Uterus (tissue), 2 donors: ENCODE results near the gene CIITA.

ENCODE experiments used
- POLR2A ChIP-seq, 2 donors: fragments of 450-650 bp; IDR thresholded peaks; one replicate each; pipeline ENCODE4 v1.6.1; 2016; ENCODE audit warnings: antibody characterized with exemption in 2 of 2, mild to moderate bottlenecking in 1 of 2, moderate library complexity in 1 of 2
- TF ChIP-seq, protein P1 (sequence below), 4 experiments: fragments of 200-600 bp in 2 of 4; fragments of 450-650 bp in 2 of 4; sonication (generic) in 2 of 4; IDR thresholded peaks; one replicate each; pipeline ENCODE4 v1.5.1; 2016 to 2019; ENCODE audit warnings: antibody characterized with exemption in 4 of 4, mild to moderate bottlenecking in 2 of 4, moderate library complexity in 1 of 4

DNA sequence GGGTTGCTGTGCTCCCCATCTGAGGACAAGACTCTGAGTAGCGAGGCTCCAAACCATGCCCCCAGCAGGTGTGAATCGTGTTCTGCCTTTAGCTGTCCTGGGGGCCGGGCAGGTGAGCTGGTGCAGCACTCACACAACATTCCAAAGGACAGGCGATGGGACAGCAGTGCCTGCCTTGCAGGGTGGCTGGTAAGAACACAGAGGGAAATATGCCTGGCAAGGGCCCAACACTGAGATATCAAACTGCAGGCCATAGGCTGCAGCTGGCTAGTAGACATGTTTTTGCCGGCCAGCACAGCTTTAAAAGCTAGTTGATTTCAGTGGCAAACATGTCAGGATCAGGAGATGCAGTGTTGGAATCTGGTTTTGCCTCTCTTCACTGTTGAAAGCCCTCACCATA lies 91.0 kb downstream of the CIITA start:
- TF ChIP-seq, protein P1, sequence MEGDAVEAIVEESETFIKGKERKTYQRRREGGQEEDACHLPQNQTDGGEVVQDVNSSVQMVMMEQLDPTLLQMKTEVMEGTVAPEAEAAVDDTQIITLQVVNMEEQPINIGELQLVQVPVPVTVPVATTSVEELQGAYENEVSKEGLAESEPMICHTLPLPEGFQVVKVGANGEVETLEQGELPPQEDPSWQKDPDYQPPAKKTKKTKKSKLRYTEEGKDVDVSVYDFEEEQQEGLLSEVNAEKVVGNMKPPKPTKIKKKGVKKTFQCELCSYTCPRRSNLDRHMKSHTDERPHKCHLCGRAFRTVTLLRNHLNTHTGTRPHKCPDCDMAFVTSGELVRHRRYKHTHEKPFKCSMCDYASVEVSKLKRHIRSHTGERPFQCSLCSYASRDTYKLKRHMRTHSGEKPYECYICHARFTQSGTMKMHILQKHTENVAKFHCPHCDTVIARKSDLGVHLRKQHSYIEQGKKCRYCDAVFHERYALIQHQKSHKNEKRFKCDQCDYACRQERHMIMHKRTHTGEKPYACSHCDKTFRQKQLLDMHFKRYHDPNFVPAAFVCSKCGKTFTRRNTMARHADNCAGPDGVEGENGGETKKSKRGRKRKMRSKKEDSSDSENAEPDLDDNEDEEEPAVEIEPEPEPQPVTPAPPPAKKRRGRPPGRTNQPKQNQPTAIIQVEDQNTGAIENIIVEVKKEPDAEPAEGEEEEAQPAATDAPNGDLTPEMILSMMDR (IDR thresholded peaks at IDR 0.05) = no peak
- no peak for TF ChIP-seq POLR2A (IDR thresholded peaks at IDR 0.05)
